HK-2 (cell line): ENCODE data around the gene DLAT.
"Not testable (repeated sequence)": the region's sequence is repeated elsewhere in the genome, so short reads cannot be mapped to it uniquely, and the experiment has no call there.

ENCODE experiments used
- DNase-seq: peaks from one replicate; pipeline ENCODE4 v3.0.0-alpha.2; 2018; ENCODE audit not compliant: unreplicated experiment

DLAT gene

GRCh38 chr11:112049777-112050176 lies 24.6 kb downstream of the DLAT start:
- no peak for DNase-seq

DNA sequence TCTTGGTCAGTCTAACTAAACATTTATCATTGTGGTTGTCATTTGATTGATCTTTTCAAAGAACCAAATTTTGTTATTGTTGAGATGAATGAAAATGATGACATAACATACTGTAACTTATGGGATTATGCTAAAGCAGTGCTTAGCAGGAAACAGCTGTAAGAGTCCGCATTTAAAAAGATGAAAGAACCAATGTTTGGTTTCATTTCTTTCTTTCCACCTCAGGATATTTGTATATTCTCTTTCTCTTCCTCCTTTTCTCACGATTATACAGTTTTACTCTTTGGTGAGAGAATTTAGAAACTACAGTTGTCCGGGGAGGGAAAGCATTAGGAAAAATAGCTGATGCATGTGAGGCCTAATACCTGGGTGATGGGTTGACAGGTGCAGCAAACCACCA lies 25.5 kb downstream of the DLAT start:
- no peak for DNase-seq

- no peak for DNase-seq
Observed at GRCh38 chr11:112051768-112052167, 26.6 kb downstream of the DLAT start.

GRCh38 chr11:112057170-112057569 lies 32.0 kb downstream of the DLAT start:
- no peak for DNase-seq

DNA sequence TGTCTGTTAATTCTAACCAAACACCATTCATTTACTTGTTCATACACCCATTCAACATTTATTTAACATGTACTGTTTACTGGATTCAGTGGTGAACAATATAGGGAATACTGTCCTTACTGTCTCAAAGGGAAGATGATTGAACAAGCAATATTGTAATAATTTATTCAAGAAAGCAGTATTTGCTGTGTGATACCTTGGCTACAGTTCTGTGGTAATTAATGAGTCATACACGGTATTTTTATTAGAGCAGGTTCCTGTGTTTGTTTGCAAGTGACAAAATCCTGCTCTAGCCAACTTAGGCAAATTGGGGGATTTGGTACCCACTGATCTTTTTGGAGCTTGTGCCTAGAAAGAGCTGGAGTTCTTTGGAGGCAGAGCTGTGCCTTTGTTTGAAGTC lies 32.9 kb downstream of the DLAT start:
- no peak for DNase-seq

GRCh38 chr11:112062923-112063322 lies 37.7 kb downstream of the DLAT start:
- DNase-seq, result no peak

DNA sequence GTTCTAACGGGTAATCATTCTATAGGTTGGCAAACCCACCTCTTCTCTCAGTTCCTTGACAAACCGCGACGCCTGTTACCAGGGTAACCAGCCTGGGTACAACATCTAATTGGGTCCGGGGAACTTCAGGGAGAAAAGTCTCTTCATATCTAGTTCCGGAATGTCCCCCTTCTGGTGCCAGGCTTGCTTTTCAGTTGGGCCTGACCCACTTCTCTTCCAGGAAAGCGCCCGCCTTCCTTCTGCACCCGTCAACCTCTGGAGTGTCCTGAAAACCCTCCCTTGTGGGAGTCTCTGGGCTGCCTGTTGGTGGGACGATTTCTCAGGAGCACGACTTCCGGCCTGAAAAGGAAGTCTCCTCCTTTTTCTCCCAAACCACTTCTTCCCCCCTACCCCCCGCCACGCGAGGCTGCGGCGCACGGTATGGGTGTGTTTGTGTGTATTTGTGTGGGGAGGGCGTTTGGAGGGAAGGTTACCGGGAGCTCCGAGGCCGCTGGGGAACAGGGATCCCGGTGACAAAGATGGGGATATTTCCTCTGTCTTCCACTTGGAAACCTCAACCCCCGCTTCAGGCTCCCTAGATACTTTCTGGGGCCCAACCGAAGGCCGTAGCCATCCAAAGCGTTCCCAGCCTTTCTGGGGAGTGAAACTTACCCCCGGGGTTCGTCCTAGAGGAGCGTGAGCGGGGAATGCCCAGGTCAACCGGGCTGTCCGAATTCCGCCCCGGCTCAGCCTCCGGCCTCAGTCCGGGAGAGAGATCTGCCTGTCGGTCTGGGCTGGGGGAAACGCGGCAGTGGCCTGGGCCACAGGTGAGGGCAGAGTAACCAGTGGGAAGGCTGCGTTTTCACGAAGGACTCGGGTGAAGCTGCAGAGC lies 49.0 kb downstream of the DLAT start, which contains the start of the genes NKAPD1 and PIH1D2:
Gene NKAPD1 (plus strand): TSS at position 359 of the 871 bp plus-strand sequence. CDS start 1,276 bp downstream, outside the sequence.
Gene PIH1D2 (minus strand): TSS at position 77 of the 871 bp plus-strand sequence. CDS start 843 bp downstream, outside the sequence.
- peak; percentile 66 for DNase-seq

DNA sequence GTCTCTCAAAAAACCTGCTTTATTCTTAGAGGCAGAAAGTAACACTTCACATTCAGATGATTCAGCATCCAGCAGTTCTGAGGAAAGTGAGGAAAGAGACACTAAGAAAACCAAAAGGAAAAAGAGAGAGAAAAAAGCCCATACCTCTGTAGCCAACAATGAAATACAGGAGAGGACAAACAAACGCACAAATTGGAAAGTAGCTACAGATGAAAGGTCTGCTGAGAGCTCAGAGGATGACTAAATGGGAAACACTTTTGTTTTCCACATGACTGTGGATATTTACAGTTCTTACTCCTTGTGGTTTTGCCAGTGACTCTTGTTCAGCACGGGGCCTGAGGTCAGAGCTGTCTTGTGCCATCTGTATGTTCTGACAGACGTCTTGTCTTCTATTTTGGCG lies 57.5 kb downstream of the DLAT start:
- DNase-seq, result peak; percentile 15

- DNase-seq, result peak; percentile 30
Observed at GRCh38 chr11:112085822-112086421, 60.7 kb downstream of the DLAT start.

GRCh38 chr11:112086422-112087191 lies 61.4 kb downstream of the DLAT start, which contains the start of the genes SDHD and TIMM8B:
Gene SDHD (plus strand): TSS chr11:112086873. CDS start chr11:112086908, 35 bp downstream.
Gene TIMM8B (minus strand): TSS chr11:112086756. CDS start chr11:112086723, 33 bp downstream.
- DNase-seq, result peak; percentile 91

DNA sequence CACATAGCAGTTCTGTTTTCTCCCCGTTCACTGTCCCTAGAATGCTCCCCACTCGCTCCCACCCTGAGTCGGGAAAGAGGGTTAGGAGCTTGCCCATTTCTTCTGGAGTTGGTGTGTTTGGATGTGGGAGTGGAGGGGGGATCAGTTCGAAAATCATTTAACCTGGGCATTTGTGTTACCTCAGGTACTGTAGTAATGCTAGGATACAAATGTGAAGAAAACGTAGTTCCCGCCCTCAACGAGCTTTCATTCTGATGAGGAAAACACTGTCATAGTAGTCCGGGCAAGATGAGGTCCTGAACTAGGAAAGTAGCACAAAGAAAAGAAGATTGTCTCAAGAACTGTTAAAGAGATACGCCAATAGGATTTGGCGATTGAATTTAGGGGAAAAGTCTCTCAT lies 62.0 kb downstream of the DLAT start:
- no peak for DNase-seq

- DNase-seq, result not testable (repeated sequence)
Observed at GRCh38 chr11:112095302-112095701, 70.1 kb downstream of the DLAT start.

DNA sequence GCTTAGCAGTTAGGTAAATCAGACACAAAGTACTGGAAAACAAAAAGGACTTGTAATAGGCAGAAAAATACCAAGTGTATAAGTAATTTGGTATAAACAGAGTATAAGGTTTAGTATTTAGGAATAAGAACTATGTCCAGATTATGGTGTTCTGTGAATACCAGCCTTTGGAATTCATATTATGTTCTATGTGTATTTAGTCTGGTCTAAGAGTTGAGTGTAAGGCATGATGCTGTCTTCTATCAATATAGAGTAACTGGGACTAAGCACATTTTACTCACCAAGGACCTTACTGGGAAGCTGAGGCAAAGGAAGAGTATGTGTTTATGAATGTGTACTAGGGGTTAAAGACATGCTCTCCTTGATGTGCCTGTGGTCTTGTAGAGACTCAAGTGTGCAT lies 71.0 kb downstream of the DLAT start:
- DNase-seq, result no peak

DNA sequence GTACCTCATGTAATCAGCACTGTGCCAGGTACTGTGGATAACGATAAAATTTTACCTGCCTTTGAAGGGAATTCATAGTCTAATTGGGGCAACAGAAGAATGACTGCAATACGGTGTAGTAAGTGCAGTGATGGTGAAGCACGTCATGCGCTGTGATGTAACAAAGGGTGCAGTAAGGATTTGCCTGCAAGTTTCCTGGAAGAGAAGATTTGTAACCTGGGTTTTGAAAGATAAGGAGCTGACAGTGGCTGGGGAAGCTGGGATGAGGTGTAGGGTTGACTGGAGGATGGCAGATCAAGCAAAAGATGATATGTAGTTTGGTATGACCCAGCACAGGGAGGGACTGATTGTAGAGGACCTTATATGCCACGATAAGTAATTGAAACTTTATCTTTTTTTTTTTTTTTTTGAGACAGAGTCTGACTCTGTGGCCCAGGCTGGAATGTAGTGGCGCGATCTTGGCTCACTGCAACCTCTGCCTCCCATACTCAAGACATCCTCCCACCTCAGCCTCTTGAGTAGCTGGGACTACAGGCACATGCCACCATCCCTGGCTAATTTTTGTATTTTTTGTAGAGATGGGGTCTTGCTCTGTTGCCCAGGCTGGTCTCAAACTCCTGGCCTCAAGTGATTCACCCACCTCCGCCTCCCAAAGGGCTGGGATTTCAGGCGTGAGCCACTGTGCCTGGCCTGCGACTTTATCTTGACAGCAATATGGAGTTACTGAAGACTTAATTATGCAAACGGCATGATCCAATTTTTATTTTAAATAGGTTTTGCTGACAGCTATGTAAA lies 72.7 kb downstream of the DLAT start:
- DNase-seq, result no peak

GRCh38 chr11:112100462-112100861 lies 75.3 kb downstream of the DLAT start:
- DNase-seq, result no peak

GRCh38 chr11:112103446-112103845 lies 78.2 kb downstream of the DLAT start:
- DNase-seq, result no peak

- DNase-seq, result peak; percentile 11
Observed at GRCh38 chr11:112106070-112106469, 80.9 kb downstream of the DLAT start.
